Large intestine (tissue), 3 donors: ENCODE measurements around the gene ZMYND15. TPM values are rescaled to one million over a fixed set of nuclear protein-coding genes. Genes with fewer than 3 reads are reported as not detected.

Experiments used
- DNase-seq, 2 donors: peaks; one replicate each; pipeline versions ENCODE4 v3.0.0 to v3.0.0-alpha.2; 2013
- H3K27ac ChIP-seq: one replicate; pipeline ENCODE4 v1.5.1; 2013; ENCODE audit warnings: low read length
- H3K27me3 ChIP-seq: 2 replicates; pipeline ENCODE4 v1.6.1; 2013; ENCODE audit warnings: low read length; ENCODE audit not compliant: control insufficient read depth, insufficient read depth
- H3K36me3 ChIP-seq: 2 replicates; pipeline ENCODE4 v1.6.1; 2013; ENCODE audit warnings: low read length; ENCODE audit not compliant: control insufficient read depth, insufficient read depth
- H3K4me1 ChIP-seq: one replicate; pipeline ENCODE4 v1.6.1; 2013; ENCODE audit warnings: low read length; ENCODE audit not compliant: control insufficient read depth, insufficient read depth
- H3K4me3 ChIP-seq: one replicate; pipeline ENCODE4 v1.5.1; 2013; ENCODE audit warnings: low read length
- H3K9me3 ChIP-seq: one replicate; pipeline ENCODE4 v1.6.1; 2013; ENCODE audit warnings: mild to moderate bottlenecking, low read depth, low read length, moderate library complexity; ENCODE audit not compliant: control insufficient read depth
- WGBS: methylation state at CpG from one replicate; pipeline ENCODE4 v1.1.5; 2013; ENCODE audit warnings: low lambda C conversion rate; ENCODE audit not compliant: insufficient coverage; 5-methylcytosine and 5-hydroxymethylcytosine counted together
- polyA plus RNA-seq: library from polyadenylated mRNA; unstranded; fragments of 120-200 nt; gene quantifications from one replicate; pipeline ENCODE4 v1.2.1, GENCODE V29; 2013

The ZMYND15 gene
- polyA plus RNA-seq, 1 donor, result 5.1 TPM

GRCh38 chr17:4785311-4786105 lies 45.9 kb downstream of the ZMYND15 start:
- Histone ChIP-seq H3K4me3 (no peak overlapping the region), H3K4me1 (peaks cover 36% of the 10 kb centered on the region), H3K27ac (no peak overlapping the region), H3K27me3 (peaks cover 46% of the 10 kb centered on the region), H3K9me3 (peaks cover 8% of the 10 kb centered on the region), H3K36me3 (no peaks in the 10 kb centered on the region)
- DNase-seq, result peak in 1 of 2 donors; percentile 77
- no CpG with 5 or more reads among the region's 61 CpGs for WGBS

GRCh38 chr17:4786106-4786511 lies 46.5 kb downstream of the ZMYND15 start, which contains the start of gene VMO1:
Gene VMO1 (minus strand): TSS chr17:4786364. CDS start chr17:4786352, 12 bp downstream.
- H3K27me3 ChIP-seq, result peaks cover 46% of the 10 kb centered on the region
- peaks cover 37% of the 10 kb centered on the region for H3K4me1 ChIP-seq
- H3K36me3 ChIP-seq, result no peaks in the 10 kb centered on the region
- peak in 1 of 2 donors; percentile 36 for DNase-seq
- no peak within 1 kb of the TSS for H3K4me3 ChIP-seq
- peak within 1 kb of the TSS; percentile 95 for H3K27ac ChIP-seq
- no CpG with 5 or more reads among the region's 24 CpGs for WGBS
- peaks cover 8% of the 10 kb centered on the region for H3K9me3 ChIP-seq

- Histone ChIP-seq H3K4me3 (no peak overlapping the region), H3K9me3 (peaks cover 8% of the 10 kb centered on the region), H3K27ac (peak overlapping the region; percentile 95), H3K4me1 (peaks cover 37% of the 10 kb centered on the region), H3K27me3 (peaks cover 46% of the 10 kb centered on the region), H3K36me3 (no peaks in the 10 kb centered on the region)
- peak in 1 of 2 donors; percentile 42 for DNase-seq
- WGBS, result no CpG with 5 or more reads among the region's 6 CpGs
Measured at GRCh38 chr17:4786516-4786915, 46.9 kb downstream of the ZMYND15 start.

GRCh38 chr17:4788159-4788806 lies 48.6 kb downstream of the ZMYND15 start:
- H3K27me3 ChIP-seq, result peaks cover 36% of the 10 kb centered on the region
- 36% methylated on average over 7 of the region's 14 CpGs for WGBS
- H3K27ac ChIP-seq, result peak overlapping the region; percentile 95
- no peaks in the 10 kb centered on the region for H3K36me3 ChIP-seq
- peak overlapping the region; percentile 89 for H3K4me3 ChIP-seq
- peaks cover 2% of the 10 kb centered on the region for H3K9me3 ChIP-seq
- H3K4me1 ChIP-seq, result peaks cover 37% of the 10 kb centered on the region
- DNase-seq, result no peak

GRCh38 chr17:4788807-4789700 lies 49.4 kb downstream of the ZMYND15 start, which contains the start of gene GLTPD2:
Gene GLTPD2 (plus strand): TSS chr17:4788964. CDS start chr17:4789012, 48 bp downstream.
- peaks cover 28% of the 10 kb centered on the region for H3K27me3 ChIP-seq
- DNase-seq, result peak; percentile 61 to 87
- no CpG with 5 or more reads among the region's 62 CpGs for WGBS
- H3K27ac ChIP-seq, result peak within 1 kb of the TSS; percentile 95
- peaks cover 2% of the 10 kb centered on the region for H3K9me3 ChIP-seq
- H3K4me1 ChIP-seq, result peaks cover 37% of the 10 kb centered on the region
- peak within 1 kb of the TSS; percentile 89 for H3K4me3 ChIP-seq
- no peaks in the 10 kb centered on the region for H3K36me3 ChIP-seq

- Histone ChIP-seq H3K4me3 (peak overlapping the region; percentile 89), H3K27ac (peak overlapping the region; percentile 95), H3K27me3 (peaks cover 23% of the 10 kb centered on the region), H3K36me3 (no peaks in the 10 kb centered on the region), H3K9me3 (peaks cover 2% of the 10 kb centered on the region), H3K4me1 (peaks cover 37% of the 10 kb centered on the region)
- no peak for DNase-seq
- no CpG with 5 or more reads among the region's 25 CpGs for WGBS
Measured at GRCh38 chr17:4789701-4789950, 50.0 kb downstream of the ZMYND15 start.

GRCh38 chr17:4789951-4790704 lies 50.5 kb downstream of the ZMYND15 start:
- DNase-seq, result peak; percentile 84 to 93
- peaks cover 35% of the 10 kb centered on the region for H3K4me1 ChIP-seq
- no peaks in the 10 kb centered on the region for H3K36me3 ChIP-seq
- H3K27me3 ChIP-seq, result peaks cover 19% of the 10 kb centered on the region
- peak overlapping the region; percentile 95 for H3K27ac ChIP-seq
- peak overlapping the region; percentile 89 for H3K4me3 ChIP-seq
- peaks cover 2% of the 10 kb centered on the region for H3K9me3 ChIP-seq
- WGBS, result no CpG with 5 or more reads among the region's 91 CpGs

GRCh38 chr17:4790705-4791088 lies 51.1 kb downstream of the ZMYND15 start:
- Histone ChIP-seq H3K27ac (peak overlapping the region; percentile 95), H3K4me1 (peaks cover 29% of the 10 kb centered on the region), H3K27me3 (peaks cover 13% of the 10 kb centered on the region), H3K4me3 (peak overlapping the region; percentile 89), H3K36me3 (no peaks in the 10 kb centered on the region), H3K9me3 (peaks cover 2% of the 10 kb centered on the region)
- no CpG with 5 or more reads among the region's 7 CpGs for WGBS
- no peak for DNase-seq

- Histone ChIP-seq H3K4me3 (no peak overlapping the region), H3K27me3 (no peaks in the 10 kb centered on the region)
Measured at GRCh38 chr17:4795168-4795567, 55.5 kb downstream of the ZMYND15 start.

More at GRCh38 chr17:4795168-4795567, 55.5 kb downstream of the ZMYND15 start:
- no peak overlapping the region for H3K27ac ChIP-seq
- H3K9me3 ChIP-seq, result no peaks in the 10 kb centered on the region
- no CpG with 5 or more reads among the region's 1 CpG for WGBS
- peaks cover 5% of the 10 kb centered on the region for H3K4me1 ChIP-seq
- peaks cover 19% of the 10 kb centered on the region for H3K36me3 ChIP-seq
- no peak for DNase-seq
